HCT116 (cell line): ENCODE results near the gene MRPS23. TPM values are rescaled to one million over a fixed set of nuclear protein-coding genes. Genes with fewer than 3 reads are reported as not detected.

Experiments
- ATAC-seq: fragments of 200-7000 bp; cut with Tn5 transposase; 2 replicates; pipeline ENCODE4 v1.9.1; 2020; ENCODE audit warnings: mild to moderate bottlenecking, moderate library complexity
- BruUV-seq: library from RNA; stranded (reverse); fragments of 400-500 nt; replicated peaks from 2 replicates; lab custom pipeline; 2021; lab: Mats Ljungman, UMichigan
- CTCF ChIA-PET: fragments of 300-600 bp; sonication (Branson Sonifier 250); formaldehyde crosslinking; loops from one replicate; lab custom pipeline; 2021; ENCODE audit warnings: antibody characterized with exemption; lab: Charles Lee
- POLR2A ChIA-PET: fragments of 300-600, 350-600 bp; sonication (Branson Sonifier 250); formaldehyde crosslinking; loops from one replicate; lab custom pipeline; 2021; ENCODE audit warnings: antibody characterized with exemption; lab: Charles Lee
- RAD21 ChIA-PET, 2 experiments: fragments of 300-600 bp; sonication (Branson Sonifier 250); formaldehyde crosslinking; loops; one replicate each; lab custom pipeline; 2023; ENCODE audit warnings: low total read pairs in 2 of 2; ENCODE audit not compliant: uncharacterized antibody in 2 of 2, unreplicated experiment in 2 of 2, low non-redundant PET in 1 of 2; lab: Charles Lee
- DNase-seq: peaks from one replicate; pipeline ENCODE4 v3.0.0-alpha.2; 2010; ENCODE audit warnings: low read depth, low spot score
- H2AFZ ChIP-seq: fragments of 200-600 bp; shearing (Covaris generic), sonication (generic); 2 replicates; pipeline ENCODE4 v1.6.1; 2017; ENCODE audit warnings: low read depth, mixed run types, mixed read lengths, antibody characterized with exemption, low read length; ENCODE audit not compliant: poor library complexity, severe bottlenecking
- H3K27ac ChIP-seq: 2 replicates; pipeline ENCODE4 v1.5.1; 2012; ENCODE audit warnings: low read depth, low read length
- H3K27me3 ChIP-seq: fragments of 200-600 bp; sonication (generic); 2 replicates; pipeline ENCODE4 v1.6.1; 2016; ENCODE audit warnings: mixed run types, low read length, mixed read lengths; ENCODE audit not compliant: insufficient read depth
- H3K36me3 ChIP-seq, 2 experiments: fragments of 200-500 bp in 1 of 2; fragments of 200-600 bp in 1 of 2; sonication (Bioruptor generic) in 1 of 2; sonication (generic) in 1 of 2; 2 replicates each; pipeline versions ENCODE4 v1.5.1 to v1.6.1; 2014 to 2016; ENCODE audit warnings: low read length in 2 of 2, inconsistent platforms in 1 of 2, mixed read lengths in 1 of 2, mixed run types in 1 of 2; ENCODE audit not compliant: insufficient read depth in 2 of 2, control insufficient read depth in 1 of 2
- H3K4me1 ChIP-seq, 2 experiments: fragments of 200-600 bp in 1 of 2; sonication (generic) in 1 of 2; 2 replicates each; pipeline versions ENCODE4 v1.5.1 to v1.6.1; 2012 to 2017; ENCODE audit warnings: low read length in 2 of 2, inconsistent platforms in 1 of 2, mild to moderate bottlenecking in 1 of 2, mixed read lengths in 1 of 2, mixed run types in 1 of 2, moderate library complexity in 1 of 2; ENCODE audit not compliant: insufficient read depth in 2 of 2, control insufficient read depth in 1 of 2
- H3K4me2 ChIP-seq: fragments of 200-600 bp; sonication (generic); 2 replicates; pipeline ENCODE4 v1.6.1; 2017; ENCODE audit warnings: mixed run types, low read length, mixed read lengths
- H3K4me3 ChIP-seq, 2 experiments: fragments of 200-600 bp in 1 of 2; sonication (generic) in 1 of 2; replicated peaks in 1 of 2; 2 replicates each; pipeline ENCODE4 v1.5.1; 2011 to 2016; ENCODE audit warnings: low read length in 2 of 2, control low read depth in 1 of 2, low read depth in 1 of 2, mild to moderate bottlenecking in 1 of 2, mixed read lengths in 1 of 2, mixed run types in 1 of 2
- H3K79me2 ChIP-seq: fragments of 200-600 bp; sonication (generic); 2 replicates; pipeline ENCODE4 v1.6.1; 2017; ENCODE audit warnings: mild to moderate bottlenecking, mixed run types, low read length, moderate library complexity, mixed read lengths; ENCODE audit not compliant: insufficient read depth
- H3K9ac ChIP-seq: fragments of 200-600 bp; sonication (generic); 2 replicates; pipeline ENCODE4 v1.6.1; 2016; ENCODE audit warnings: low read length, mixed read lengths
- H3K9me2 ChIP-seq: fragments of 200-600 bp; sonication (generic), shearing (Covaris generic); 2 replicates; pipeline ENCODE4 v1.6.1; 2017; ENCODE audit warnings: mixed run types, mild to moderate bottlenecking, moderate library complexity; ENCODE audit not compliant: insufficient read depth
- H3K9me3 ChIP-seq, 2 experiments: fragments of 200-500 bp in 1 of 2; fragments of 200-600 bp in 1 of 2; sonication (Bioruptor generic) in 1 of 2; sonication (generic) in 1 of 2; 2 replicates each; pipeline ENCODE4 v1.6.1; 2014 to 2017; ENCODE audit warnings: low read length in 2 of 2, mixed read lengths in 2 of 2, inconsistent platforms in 1 of 2, low read depth in 1 of 2, mild to moderate bottlenecking in 1 of 2, mixed run types in 1 of 2, moderate library complexity in 1 of 2; ENCODE audit not compliant: control insufficient read depth in 1 of 2, insufficient read depth in 1 of 2
- H4K20me1 ChIP-seq: fragments of 200-600 bp; sonication (generic), shearing (Covaris generic); 2 replicates; pipeline ENCODE4 v1.6.1; 2017; ENCODE audit warnings: mixed run types, mild to moderate bottlenecking, moderate library complexity; ENCODE audit not compliant: insufficient read depth
- CBX3 ChIP-seq: IDR thresholded peaks from 2 replicates; pipeline ENCODE4 v1.6.1; 2012; ENCODE audit warnings: low read depth
- CEBPB ChIP-seq: IDR thresholded peaks from 2 replicates; pipeline ENCODE4 v1.6.1; 2012; ENCODE audit warnings: low read depth
- EGR1 ChIP-seq: IDR thresholded peaks from 2 replicates; pipeline ENCODE4 v1.6.1; 2012; ENCODE audit warnings: low read depth
- ELF1 ChIP-seq: IDR thresholded peaks from 2 replicates; pipeline ENCODE4 v1.6.1; 2012; ENCODE audit warnings: low read depth, borderline replicate concordance
- EZH2phosphoT487 ChIP-seq: fragments of 200-600 bp; IDR thresholded peaks from 2 replicates; pipeline ENCODE4 v1.6.1; 2018; ENCODE audit warnings: antibody characterized with exemption, borderline replicate concordance
- FOSL1 ChIP-seq: IDR thresholded peaks from 2 replicates; pipeline ENCODE4 v1.6.1; 2012; ENCODE audit warnings: low read depth
- POLR2A ChIP-seq: IDR thresholded peaks from 2 replicates; pipeline ENCODE4 v1.7.0; 2011; ENCODE audit warnings: borderline replicate concordance; ENCODE audit not compliant: insufficient read depth, insufficient read length; ENCODE audit errors: extremely low read depth
- POLR2AphosphoS5 ChIP-seq: IDR thresholded peaks from 2 replicates; pipeline ENCODE4 v1.6.1; 2011; ENCODE audit warnings: mild to moderate bottlenecking, low read depth, low read length, moderate library complexity
- RAD21 ChIP-seq: IDR thresholded peaks from 2 replicates; pipeline ENCODE4 v1.6.1; 2012; ENCODE audit warnings: low read depth, mild to moderate bottlenecking
- SIN3A ChIP-seq: IDR thresholded peaks from 2 replicates; pipeline ENCODE4 v1.6.1; 2012; ENCODE audit warnings: low read depth
- SP1 ChIP-seq: IDR thresholded peaks from 2 replicates; pipeline ENCODE4 v1.6.1; 2012; ENCODE audit warnings: low read depth
- SRF ChIP-seq: IDR thresholded peaks from 2 replicates; pipeline ENCODE4 v1.6.1; 2012; ENCODE audit warnings: low read depth
- TCF7L2 ChIP-seq: IDR thresholded peaks from 2 replicates; pipeline ENCODE4 v1.7.0; 2011; ENCODE audit warnings: borderline replicate concordance, inconsistent platforms; ENCODE audit not compliant: insufficient read depth, insufficient read length; ENCODE audit errors: extremely low read depth
- YY1 ChIP-seq: IDR thresholded peaks from 2 replicates; pipeline ENCODE4 v1.6.1; 2011; ENCODE audit warnings: low read length, low read depth, moderate library complexity, mild to moderate bottlenecking; ENCODE audit not compliant: insufficient replicate concordance; ENCODE audit errors: extremely low read depth
- ZFX ChIP-seq: fragments of 450-650 bp; IDR thresholded peaks from 2 replicates; pipeline ENCODE4 v1.6.1; 2017
- ZNF274 ChIP-seq: fragments of 200-500 bp; sonication (Bioruptor generic); IDR thresholded peaks from 2 replicates; pipeline ENCODE4 v1.6.1; 2014; ENCODE audit warnings: mild to moderate bottlenecking, low read depth, low read length, inconsistent platforms
- intact Hi-C: fragments of 100-400 bp; cut with micrococcal nuclease; formaldehyde crosslinking; loops from 2 replicates; pipeline ENCODE4 v1.10.0; 2022
- total RNA-seq: library from RNA; stranded (reverse); gene quantifications from one replicate; pipeline ENCODE4 v1.2.1, GENCODE V29; 2021; ENCODE audit not compliant: unreplicated experiment
- TF ChIP-seq, protein P1 (sequence below): IDR thresholded peaks from 2 replicates; pipeline ENCODE4 v1.6.1; 2012
- TF ChIP-seq, protein P2 (sequence below): IDR thresholded peaks from 2 replicates; pipeline ENCODE4 v1.6.1; 2012

Gene MRPS23
- total RNA-seq, 1 experiment from 2014 or later = 109 TPM

DNA sequence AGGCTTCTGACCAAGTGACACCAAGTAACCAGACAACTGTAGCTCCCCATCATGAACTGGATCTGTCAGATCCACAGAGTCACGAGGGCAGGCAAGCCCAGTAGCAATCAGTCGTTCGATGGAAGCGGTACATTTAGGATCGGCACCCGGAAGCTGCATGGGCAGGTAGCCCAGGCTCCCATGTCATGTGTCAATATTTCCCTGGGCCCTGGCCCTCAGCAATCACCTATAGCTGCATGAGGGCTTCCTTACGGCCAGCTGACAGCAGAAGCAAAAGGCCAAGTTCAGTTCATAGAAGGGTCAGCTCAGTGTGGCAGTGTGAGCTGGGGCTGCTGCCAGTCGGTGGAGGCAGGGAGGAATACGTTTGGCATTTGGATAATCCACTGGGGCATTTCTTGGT lies 31.8 kb downstream of the MRPS23 start:
- Histone ChIP-seq H3K79me2 (no peaks in the 10 kb centered on the region), H3K9me2 (no peaks in the 10 kb centered on the region), H4K20me1 (no peaks in the 10 kb centered on the region), H3K4me1 (no peaks in the 10 kb centered on the region), H3K36me3 (no peaks in the 10 kb centered on the region), H3K27ac (no peak overlapping the region), H3K4me2 (no peak overlapping the region), H3K9me3 (no peaks in the 10 kb centered on the region), H3K27me3 (peaks cover 8% of the 10 kb centered on the region), H3K9ac (no peak overlapping the region), H2AFZ (no peak overlapping the region), H3K4me3 (no peak overlapping the region)
- intact Hi-C loops = no loop called here
- BruUV-seq = no TSS peak
- ChIA-PET RAD21 (no interaction called here), POLR2A (interaction anchor here (1.5 kb wide), 1 partner anchor 11 kb away, joined by 3 read pairs; no protein-coding TSS in a partner anchor), CTCF (interaction anchor here (1.1 to 1.4 kb wide), 3 partner anchors 9 to 35 kb away, joined by 3 to 4 read pairs (median 4); no protein-coding TSS in a partner anchor)
- ATAC-seq (no peak), DNase-seq (no peak)
- TF ChIP-seq, protein P1, sequence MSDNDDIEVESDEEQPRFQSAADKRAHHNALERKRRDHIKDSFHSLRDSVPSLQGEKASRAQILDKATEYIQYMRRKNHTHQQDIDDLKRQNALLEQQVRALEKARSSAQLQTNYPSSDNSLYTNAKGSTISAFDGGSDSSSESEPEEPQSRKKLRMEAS = no peak
- TF ChIP-seq SRF (no peak), RAD21 (no peak), EGR1 (no peak), YY1 (no peak), POLR2A (no peak), ELF1 (no peak), CEBPB (no peak), SP1 (no peak), TCF7L2 (no peak), ZFX (no peak)
- TF ChIP-seq, protein P2, sequence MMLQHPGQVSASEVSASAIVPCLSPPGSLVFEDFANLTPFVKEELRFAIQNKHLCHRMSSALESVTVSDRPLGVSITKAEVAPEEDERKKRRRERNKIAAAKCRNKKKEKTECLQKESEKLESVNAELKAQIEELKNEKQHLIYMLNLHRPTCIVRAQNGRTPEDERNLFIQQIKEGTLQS = no peak

GRCh38 chr17:57817299-57817698 lies 32.5 kb downstream of the MRPS23 start:
- intact Hi-C loops = no loop called here
- ATAC-seq = no peak
- no peaks in the 10 kb centered on the region for H3K4me1 ChIP-seq
- no peaks in the 10 kb centered on the region for H3K9me3 ChIP-seq
- no peak overlapping the region for H3K4me2 ChIP-seq
- no peaks in the 10 kb centered on the region for H3K79me2 ChIP-seq
- H3K27me3 ChIP-seq = peaks cover 8% of the 10 kb centered on the region
- H3K4me3 ChIP-seq = no peak overlapping the region
- no peak overlapping the region for H3K9ac ChIP-seq
- no peak overlapping the region for H3K27ac ChIP-seq
- TF ChIP-seq ZNF274 (no peak), POLR2AphosphoS5 (no peak), EGR1 (no peak), ELF1 (no peak), FOSL1 (no peak), SIN3A (no peak), CBX3 (no peak), EZH2phosphoT487 (no peak), RAD21 (no peak)
- TF ChIP-seq, protein P1 = no peak
- no peaks in the 10 kb centered on the region for H3K9me2 ChIP-seq
- POLR2A ChIA-PET = interaction anchor here (1.5 kb wide), 1 partner anchor 12 kb away, joined by 3 read pairs; no protein-coding TSS in a partner anchor
- RAD21 ChIA-PET = interaction anchor here in 1 of 2 experiments (0.5 kb wide), 1 partner anchor 622 kb away, joined by 4 read pairs; no protein-coding TSS in a partner anchor
- CTCF ChIA-PET = interaction anchor here (1.2 to 1.4 kb wide), 2 partner anchors 9 to 34 kb away, joined by 3 to 4 read pairs; no protein-coding TSS in a partner anchor
- H3K36me3 ChIP-seq = no peaks in the 10 kb centered on the region
- H2AFZ ChIP-seq = no peak overlapping the region
- no peak for DNase-seq
- no peaks in the 10 kb centered on the region for H4K20me1 ChIP-seq
- no TSS peak for BruUV-seq
